Vagina (tissue), 2 donors: Measurements from ENCODE around the gene CLCNKA. TPM values are rescaled to one million over a fixed set of nuclear protein-coding genes. Genes with fewer than 3 reads are reported as not detected.
A peak's percentile ranks its signal among the peaks of the same experiment; 100 is the strongest.

ENCODE experiments used
- DNase-seq, 2 donors: peaks; one replicate each; pipeline ENCODE4 v3.0.0-alpha.2; 2017; ENCODE audit errors: extremely low spot score in 2 of 2
- H3K27ac ChIP-seq: fragments of 200-600 bp; sonication (generic); one replicate; pipeline ENCODE4 v1.5.1; 2019
- H3K27me3 ChIP-seq: fragments of 200-600 bp; sonication (generic); one replicate; pipeline ENCODE4 v1.5.1; 2019
- H3K36me3 ChIP-seq, 2 donors: fragments of 200-600 bp; sonication (generic); one replicate each; pipeline ENCODE4 v1.5.1; 2017 to 2019
- H3K4me1 ChIP-seq: fragments of 200-600 bp; sonication (generic); one replicate; pipeline ENCODE4 v1.5.1; 2019
- H3K4me3 ChIP-seq, 2 donors: fragments of 200-600 bp; sonication (generic); 1 replicate in 1 of 2; 2 replicates in 1 of 2; pipeline ENCODE4 v1.5.1; 2016 to 2019
- H3K9me3 ChIP-seq: fragments of 200-600 bp; sonication (generic); one replicate; pipeline ENCODE4 v1.5.1; 2019
- CTCF ChIP-seq, 3 experiments: fragments of 450-650 bp in 2 of 3; fragments of 200-600 bp in 1 of 3; sonication (generic) in 1 of 3; IDR thresholded peaks; one replicate each; pipeline ENCODE4 v1.5.1; 2017 to 2019; ENCODE audit warnings: antibody characterized with exemption in 3 of 3, mild to moderate bottlenecking in 2 of 3, moderate library complexity in 2 of 3
- POLR2A ChIP-seq, 2 donors: fragments of 450-650 bp; IDR thresholded peaks; one replicate each; pipeline ENCODE4 v1.6.1; 2017; ENCODE audit warnings: antibody characterized with exemption in 2 of 2, mild to moderate bottlenecking in 2 of 2, moderate library complexity in 2 of 2
- POLR2AphosphoS5 ChIP-seq, 2 donors: sonication (generic); formaldehyde crosslinking; IDR thresholded peaks; one replicate each; pipeline ENCODE4 v1.9.0; 2017; ENCODE audit warnings: antibody characterized with exemption in 2 of 2, mild to moderate bottlenecking in 2 of 2, low read depth in 1 of 2; ENCODE audit not compliant: insufficient read depth in 1 of 2
- intact Hi-C: fragments of 100-400 bp; cut with DNase I; formaldehyde crosslinking; loops from one replicate; pipeline ENCODE4 v1.15.1; 2023
- total RNA-seq: library from RNA; depleted of rRNA; stranded (reverse); fragments of >200 nt; gene quantifications from one replicate; pipeline ENCODE4 v1.2.3, GENCODE V29; 2016

The CLCNKA gene
- total RNA-seq, 1 donor from 2014 or later: 0.25 TPM

GRCh38 chr1:16073490-16074119 lies 51.8 kb downstream of the CLCNKA start, which contains the start of gene FAM131C:
Gene FAM131C (minus strand): TSS chr1:16073651. CDS start chr1:16073442, 209 bp downstream.
- Histone ChIP-seq H3K4me1 (peaks cover 38% of the 10 kb centered on the region), H3K27me3 (no peaks in the 10 kb centered on the region), H3K9me3 (no peaks in the 10 kb centered on the region), H3K4me3 (peak within 1 kb of the TSS; percentile 44 to 50), H3K27ac (peak within 1 kb of the TSS; percentile 43), H3K36me3 (no peaks in the 10 kb centered on the region)
- no peak for TF ChIP-seq CTCF (IDR thresholded peaks at IDR 0.05)
- TF ChIP-seq POLR2A (IDR thresholded peaks at IDR 0.05): no peak
- TF ChIP-seq POLR2AphosphoS5 (IDR thresholded peaks at IDR 0.05; ENCODE audit: insufficient read depth in 1 of 2, low read depth in 1 of 2): no peak
- no peak for DNase-seq
- intact Hi-C loops: loop anchor here (10.0 kb wide), 1 partner anchor 291 kb away; the partner anchor contains the start of gene SZRD1

GRCh38 chr1:16074217-16074616 lies 52.4 kb downstream of the CLCNKA start:
- TF ChIP-seq POLR2AphosphoS5 (IDR thresholded peaks at IDR 0.05; ENCODE audit: insufficient read depth in 1 of 2, low read depth in 1 of 2): no peak
- no peak for TF ChIP-seq CTCF (IDR thresholded peaks at IDR 0.05)
- TF ChIP-seq POLR2A (IDR thresholded peaks at IDR 0.05): no peak
- no peaks in the 10 kb centered on the region for H3K36me3 ChIP-seq
- H3K9me3 ChIP-seq: no peaks in the 10 kb centered on the region
- peak overlapping the region in 1 of 2 donors; percentile 50 for H3K4me3 ChIP-seq
- no peak for DNase-seq
- intact Hi-C loops: loop anchor here (10.0 kb wide), 1 partner anchor 291 kb away; the partner anchor contains the start of gene SZRD1
- H3K27ac ChIP-seq: no peak overlapping the region
- no peaks in the 10 kb centered on the region for H3K27me3 ChIP-seq
- H3K4me1 ChIP-seq: peaks cover 43% of the 10 kb centered on the region

- H3K27ac ChIP-seq: peak overlapping the region; percentile 75
- H3K9me3 ChIP-seq: no peaks in the 10 kb centered on the region
- intact Hi-C loops: loop anchor here (5.0 to 10.0 kb wide), 2 partner anchors 172 to 289 kb away; partner anchors contain the start of gene SZRD1
- H3K36me3 ChIP-seq: no peaks in the 10 kb centered on the region
- no peak for DNase-seq
- no peaks in the 10 kb centered on the region for H3K27me3 ChIP-seq
- no peak for TF ChIP-seq POLR2A (IDR thresholded peaks at IDR 0.05)
- peaks cover 49% of the 10 kb centered on the region for H3K4me1 ChIP-seq
- H3K4me3 ChIP-seq: no peak overlapping the region
Observed at GRCh38 chr1:16075337-16076030, 53.6 kb downstream of the CLCNKA start.

- intact Hi-C loops: loop anchor here (5.0 to 10.0 kb wide), 2 partner anchors 171 to 289 kb away; partner anchors contain the start of gene SZRD1
- H3K27me3 ChIP-seq: no peaks in the 10 kb centered on the region
- no peaks in the 10 kb centered on the region for H3K36me3 ChIP-seq
- H3K4me1 ChIP-seq: peaks cover 49% of the 10 kb centered on the region
- no peaks in the 10 kb centered on the region for H3K9me3 ChIP-seq
- no peak for TF ChIP-seq CTCF (IDR thresholded peaks at IDR 0.05)
- TF ChIP-seq POLR2A (IDR thresholded peaks at IDR 0.05): no peak
- peak in 1 of 2 donors; percentile 68 for TF ChIP-seq POLR2AphosphoS5 (IDR thresholded peaks at IDR 0.05; ENCODE audit: insufficient read depth in 1 of 2, low read depth in 1 of 2)
- H3K27ac ChIP-seq: peak overlapping the region; percentile 75
- H3K4me3 ChIP-seq: no peak overlapping the region
- DNase-seq: no peak
Observed at GRCh38 chr1:16076031-16076864, 54.4 kb downstream of the CLCNKA start.

GRCh38 chr1:16076865-16077238 lies 55.0 kb downstream of the CLCNKA start:
- no peak for DNase-seq
- H3K27me3 ChIP-seq: no peaks in the 10 kb centered on the region
- H3K4me1 ChIP-seq: peaks cover 51% of the 10 kb centered on the region
- intact Hi-C loops: loop anchor here (5.0 to 10.0 kb wide), 2 partner anchors 170 to 288 kb away; partner anchors contain the start of gene SZRD1
- H3K36me3 ChIP-seq: no peaks in the 10 kb centered on the region
- no peaks in the 10 kb centered on the region for H3K9me3 ChIP-seq
- TF ChIP-seq POLR2AphosphoS5 (IDR thresholded peaks at IDR 0.05; ENCODE audit: insufficient read depth in 1 of 2, low read depth in 1 of 2) (no peak), POLR2A (IDR thresholded peaks at IDR 0.05) (no peak), CTCF (IDR thresholded peaks at IDR 0.05) (no peak)
- H3K4me3 ChIP-seq: no peak overlapping the region
- H3K27ac ChIP-seq: peak overlapping the region; percentile 75
